GM19438 (cell line): ENCODE results near the gene ATG16L1.

Experiments
- ATAC-seq: cut with Tn5 transposase; IDR thresholded peaks from one replicate; pipeline ENCODE4 v1.9.1; 2021; ENCODE audit warnings: low read depth; ENCODE audit not compliant: unreplicated experiment

The ATG16L1 gene

GRCh38 chr2:233226511-233227031 is 24.9 kb upstream of the ATG16L1 start:
- no peak for ATAC-seq

GRCh38 chr2:233227346-233227978 is 24.0 kb upstream of the ATG16L1 start:
- no peak for ATAC-seq

DNA sequence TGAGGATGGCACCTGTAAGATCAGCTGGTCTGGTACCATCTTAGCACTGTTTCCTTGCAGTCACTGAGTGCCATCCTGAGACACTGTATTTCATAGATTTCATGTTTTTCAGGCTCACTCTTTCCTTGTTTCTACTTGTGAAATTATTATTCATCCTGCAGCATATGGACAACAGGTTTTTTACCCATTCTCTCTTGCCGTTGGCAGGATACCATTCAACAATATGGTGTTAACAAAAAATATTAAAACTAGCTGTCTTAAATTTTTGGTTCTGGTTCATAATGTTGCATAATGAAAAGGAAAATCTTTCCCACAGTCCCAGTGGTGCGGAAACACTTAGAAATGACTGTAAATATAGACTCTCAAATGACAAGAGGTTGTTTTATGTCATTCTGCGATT is 23.1 kb upstream of the ATG16L1 start:
- no peak for ATAC-seq

GRCh38 chr2:233233618-233234230 is 17.7 kb upstream of the ATG16L1 start:
- no peak for ATAC-seq

GRCh38 chr2:233234264-233234663 is 17.2 kb upstream of the ATG16L1 start:
- no peak for ATAC-seq

GRCh38 chr2:233234996-233235395 is 16.5 kb upstream of the ATG16L1 start:
- ATAC-seq: no peak

DNA sequence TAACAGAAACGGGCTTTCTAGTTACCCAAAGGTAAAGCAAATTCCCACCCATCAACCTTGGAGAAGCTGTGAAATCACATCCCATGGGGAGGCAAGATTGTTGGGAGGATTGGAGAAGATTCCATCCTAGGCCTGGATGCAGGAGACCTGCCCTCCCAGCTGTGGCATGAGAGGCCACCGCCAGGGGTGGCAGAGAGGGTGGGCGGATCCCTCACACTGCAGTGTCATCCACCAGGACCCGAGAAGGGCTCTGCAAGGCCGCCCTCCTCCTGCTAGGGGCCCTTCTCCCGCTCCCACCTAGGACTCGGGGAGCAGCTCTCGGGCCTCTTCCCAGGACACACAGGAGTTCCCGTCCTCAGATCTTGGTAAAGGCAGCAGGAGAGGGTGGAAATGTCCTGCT is 15.5 kb upstream of the ATG16L1 start:
- ATAC-seq: no peak

- ATAC-seq: no peak
These were observed 14.5 kb upstream of the ATG16L1 start for GRCh38 chr2:233236820-233237589.

- ATAC-seq: no peak
These were observed 10.6 kb upstream of the ATG16L1 start for GRCh38 chr2:233240897-233241296.

GRCh38 chr2:233241803-233242202 is 9.7 kb upstream of the ATG16L1 start:
- ATAC-seq: no peak

DNA sequence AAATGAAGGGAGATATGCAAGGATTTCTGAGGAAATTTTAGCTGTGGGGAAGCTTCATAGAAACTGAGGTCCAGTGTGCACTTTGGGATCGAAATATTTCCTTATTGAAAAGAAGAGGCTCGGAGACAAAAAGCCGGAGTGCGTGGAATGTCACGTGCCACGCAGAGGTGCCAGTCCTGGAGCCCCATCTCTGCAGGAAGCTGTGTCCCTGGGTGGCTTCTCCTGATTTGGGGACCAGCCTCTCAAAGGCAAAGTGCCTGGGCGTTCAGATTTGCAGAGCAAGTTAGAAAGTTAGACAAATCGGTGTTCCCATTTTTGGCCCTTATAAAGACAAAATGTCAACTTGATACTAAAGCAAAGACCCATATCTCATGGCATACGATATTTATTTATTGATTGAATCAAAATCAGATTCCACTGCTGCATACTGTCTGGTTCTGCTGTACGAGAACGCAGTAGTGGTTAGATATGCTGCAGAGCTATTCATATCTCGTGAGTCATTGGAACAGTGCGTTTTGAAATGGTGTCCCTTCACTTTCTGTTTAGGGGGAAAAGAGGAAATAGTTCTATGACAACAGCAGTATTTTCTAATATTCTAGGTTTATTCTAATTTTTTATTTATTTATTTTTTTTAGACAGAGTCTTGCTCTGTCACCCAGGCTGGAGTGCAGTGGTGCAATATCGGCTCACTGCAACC is 9.1 kb upstream of the ATG16L1 start:
- ATAC-seq: no peak

GRCh38 chr2:233243348-233243747 is 8.1 kb upstream of the ATG16L1 start:
- no peak for ATAC-seq

DNA sequence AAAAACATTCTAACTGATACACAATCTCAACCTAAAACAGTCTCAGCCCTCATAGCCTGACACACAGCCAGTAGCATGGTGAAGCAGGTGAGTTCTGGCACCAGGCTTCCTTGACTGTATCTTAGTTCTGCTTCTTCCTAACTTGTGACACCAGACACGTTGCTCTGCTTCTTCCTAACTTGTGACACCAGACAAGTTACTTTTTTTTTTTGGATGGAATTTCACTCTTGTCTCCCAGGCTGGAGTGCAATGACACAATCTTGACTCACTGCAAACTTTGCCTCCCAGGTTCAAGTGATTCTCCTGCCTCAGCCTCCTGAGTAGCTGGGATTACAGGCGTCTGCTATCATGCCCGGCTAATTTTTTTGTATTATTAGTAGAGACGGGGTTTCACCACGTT is 6.7 kb upstream of the ATG16L1 start:
- no peak for ATAC-seq

GRCh38 chr2:233245406-233245805 is 6.1 kb upstream of the ATG16L1 start:
- ATAC-seq: no peak

DNA sequence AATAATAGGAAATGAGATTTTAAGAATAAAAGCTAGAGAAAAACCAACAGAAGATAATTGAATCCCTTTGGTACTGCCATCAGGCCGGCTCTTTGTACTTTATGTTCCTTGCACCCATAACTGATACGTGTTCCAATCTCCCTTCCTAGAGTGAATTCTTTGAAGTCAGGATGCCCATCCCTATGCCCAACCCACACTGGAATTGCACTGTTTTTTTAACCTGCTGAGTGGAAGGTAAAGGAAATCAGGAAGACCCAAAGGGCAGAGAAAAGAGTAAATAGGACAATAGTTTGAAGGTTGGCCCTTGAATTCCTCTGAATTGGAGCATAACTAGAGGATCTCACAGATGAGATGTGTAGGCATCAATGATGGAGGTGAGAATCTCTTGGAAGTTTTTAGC is 4.4 kb upstream of the ATG16L1 start:
- no peak for ATAC-seq

- ATAC-seq: no peak
These were observed 3.7 kb upstream of the ATG16L1 start for GRCh38 chr2:233247744-233248143.

DNA sequence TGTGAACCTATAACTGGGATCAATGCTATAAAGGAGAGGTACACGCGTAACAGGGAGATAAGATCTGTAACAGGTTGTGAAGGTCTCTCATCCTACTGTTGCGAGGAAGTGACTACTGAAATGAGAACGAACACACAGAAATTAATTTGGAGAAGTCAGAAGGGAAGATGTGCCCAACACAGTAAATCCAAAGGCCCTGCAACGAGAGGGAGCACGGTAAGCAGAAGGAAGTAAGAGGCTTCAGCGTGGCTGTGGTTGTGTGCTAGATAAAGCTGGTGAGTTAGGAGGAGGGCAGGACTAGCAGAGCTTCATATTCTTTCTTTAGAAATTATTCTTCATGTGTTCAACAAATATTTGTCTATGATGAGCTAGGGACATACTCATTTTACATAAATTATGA is 2.5 kb upstream of the ATG16L1 start:
- ATAC-seq: no peak

- no peak for ATAC-seq
These were observed 905 bp upstream of the ATG16L1 start for GRCh38 chr2:233250568-233250967.

GRCh38 chr2:233250985-233251305 is 528 bp upstream of the ATG16L1 start:
- ATAC-seq: peak; percentile 21

GRCh38 chr2:233252227-233252626 is 754 bp downstream of the ATG16L1 start:
- no peak for ATAC-seq

GRCh38 chr2:233255151-233255550 is 3.7 kb downstream of the ATG16L1 start:
- ATAC-seq: no peak
